H1 (cell line): Measurements from ENCODE around the gene ASCC1. TPM values are rescaled to one million over a fixed set of nuclear protein-coding genes. Genes with fewer than 3 reads are reported as not detected.
"Not testable (repeated sequence)": the region's sequence is repeated elsewhere in the genome, so short reads cannot be mapped to it uniquely, and the experiment has no call there.

Source experiments
- CTCF ChIA-PET: fragments of 300-600 bp; sonication (Branson Sonifier 250); formaldehyde crosslinking; loops from one replicate; lab custom pipeline; 2021; ENCODE audit not compliant: partially characterized antibody; lab: Charles Lee
- POLR2A ChIA-PET: fragments of 300-600 bp; sonication (Branson Sonifier 250); formaldehyde crosslinking; loops from one replicate; lab custom pipeline; 2021; ENCODE audit warnings: inconsistent platforms; ENCODE audit not compliant: partially characterized antibody; lab: Charles Lee
- DNase-seq, 2 experiments: peaks; one replicate each; pipeline versions ENCODE4 v3.0.0 to v3.0.0-alpha.2; 2010 to 2022; ENCODE audit warnings: low spot score in 2 of 2, low read depth in 1 of 2, mixed read lengths in 1 of 2
- FAIRE-seq: peaks from 2 replicates; lab custom pipeline; 2011; peaks lifted over from hg19 to GRCh38; lab: Jason Lieb, UNC
- H2AFZ ChIP-seq: 2 replicates; pipeline ENCODE4 v1.8.1; 2012; ENCODE audit warnings: low read length, inconsistent platforms
- H2AK5ac ChIP-seq: 2 replicates; pipeline ENCODE4 v1.6.1; 2013; ENCODE audit warnings: low read depth, low read length
- H2BK120ac ChIP-seq: replicated peaks from 2 replicates; pipeline ENCODE3; 2013; ENCODE audit warnings: low read depth, low read length, inconsistent platforms
- H2BK12ac ChIP-seq: 2 replicates; pipeline ENCODE4 v1.6.1; 2013; ENCODE audit warnings: low read depth, low read length
- H2BK15ac ChIP-seq: 2 replicates; pipeline ENCODE4 v1.6.1; 2013; ENCODE audit warnings: low read length
- H2BK20ac ChIP-seq: 2 replicates; pipeline ENCODE4 v1.6.1; 2013; ENCODE audit warnings: low read length
- H2BK5ac ChIP-seq: 2 replicates; pipeline ENCODE4 v1.6.1; 2013; ENCODE audit warnings: low read depth, low read length
- H3K14ac ChIP-seq: 2 replicates; pipeline ENCODE4 v1.6.1; 2013; ENCODE audit warnings: inconsistent platforms; ENCODE audit not compliant: insufficient read length
- H3K18ac ChIP-seq: 2 replicates; pipeline ENCODE4 v1.6.1; 2013; ENCODE audit warnings: low read length; ENCODE audit errors: extremely low read depth
- H3K23ac ChIP-seq: 2 replicates; pipeline ENCODE4 v1.6.1; 2013; ENCODE audit warnings: inconsistent platforms; ENCODE audit not compliant: insufficient read length
- H3K23me2 ChIP-seq: 2 replicates; pipeline ENCODE4 v1.6.1; 2013; ENCODE audit warnings: low read depth, low read length
- H3K27ac ChIP-seq: 2 replicates; pipeline ENCODE4 v1.6.1; 2011; ENCODE audit warnings: low read depth, low read length, inconsistent platforms
- H3K27me3 ChIP-seq, 4 experiments: replicated peaks in 1 of 4; 1 replicate in 1 of 4; 2 replicates in 3 of 4; pipeline versions ENCODE4 v1.6.1 to v1.8.1; 2011 to 2013; ENCODE audit warnings: low read length in 3 of 4, mild to moderate bottlenecking in 3 of 4, inconsistent platforms in 2 of 4, mixed read lengths in 2 of 4, moderate library complexity in 1 of 4; ENCODE audit not compliant: control insufficient read depth in 3 of 4, insufficient read depth in 3 of 4; ENCODE audit errors: extremely low read depth in 1 of 4
- H3K36me3 ChIP-seq, 4 experiments: 2 replicates each; pipeline versions ENCODE4 v1.6.1 to v1.8.1; 2011 to 2013; ENCODE audit warnings: mild to moderate bottlenecking in 4 of 4, low read length in 3 of 4, moderate library complexity in 2 of 4, control low read depth in 1 of 4, inconsistent platforms in 1 of 4; ENCODE audit not compliant: insufficient read depth in 4 of 4, control insufficient read depth in 2 of 4
- H3K4ac ChIP-seq: replicated peaks from 2 replicates; pipeline ENCODE3; 2013; ENCODE audit warnings: low read length, low read depth, mixed read lengths, inconsistent platforms; ENCODE audit not compliant: insufficient read length
- H3K4me1 ChIP-seq, 4 experiments: replicated peaks in 1 of 4; 1 replicate in 1 of 4; 2 replicates in 3 of 4; pipeline versions ENCODE4 v1.6.1 to v1.8.1; 2011 to 2013; ENCODE audit warnings: low read length in 3 of 4, inconsistent platforms in 2 of 4, mixed read lengths in 1 of 4; ENCODE audit not compliant: insufficient read depth in 4 of 4, control insufficient read depth in 3 of 4
- H3K4me2 ChIP-seq, 2 experiments: 2 replicates each; pipeline versions ENCODE4 v1.6.1 to v1.8.1; 2011 to 2013; ENCODE audit warnings: low read depth in 2 of 2, low read length in 2 of 2, control low read depth in 1 of 2, inconsistent platforms in 1 of 2, mild to moderate bottlenecking in 1 of 2; ENCODE audit not compliant: insufficient read depth in 1 of 2
- H3K4me3 ChIP-seq, 4 experiments: fragments of 200-600, 300-600 bp in 1 of 4; sonication (generic), shearing (Covaris generic), sonication (Bioruptor Twin) in 1 of 4; 2 replicates each; pipeline versions ENCODE4 v1.5.1 to v1.8.1; 2011 to 2016; ENCODE audit warnings: low read length in 4 of 4, low read depth in 3 of 4, control low read depth in 2 of 4, inconsistent platforms in 2 of 4, mild to moderate bottlenecking in 2 of 4, mixed read lengths in 1 of 4, moderate library complexity in 1 of 4; ENCODE audit not compliant: insufficient read depth in 2 of 4; ENCODE audit errors: extremely low read depth in 1 of 4
- H3K56ac ChIP-seq: replicated peaks from 2 replicates; pipeline ENCODE3; 2013; ENCODE audit warnings: low read depth, mild to moderate bottlenecking, mixed read lengths, low read length, inconsistent platforms; ENCODE audit not compliant: insufficient read length
- H3K79me1 ChIP-seq: 2 replicates; pipeline ENCODE4 v1.6.1; 2013; ENCODE audit warnings: low read depth, low read length, control low read depth
- H3K79me2 ChIP-seq, 2 experiments: 2 replicates each; pipeline versions ENCODE4 v1.6.1 to v1.8.1; 2012 to 2013; ENCODE audit warnings: low read length in 2 of 2, mild to moderate bottlenecking in 2 of 2, inconsistent platforms in 1 of 2; ENCODE audit not compliant: insufficient read depth in 2 of 2, control insufficient read depth in 1 of 2
- H3K9ac ChIP-seq, 4 experiments: replicated peaks in 1 of 4; 1 replicate in 1 of 4; 2 replicates in 3 of 4; pipeline versions ENCODE4 v1.6.1 to v1.8.1; 2011 to 2013; ENCODE audit warnings: low read depth in 3 of 4, low read length in 3 of 4, control low read depth in 2 of 4, mild to moderate bottlenecking in 2 of 4, moderate library complexity in 2 of 4, inconsistent platforms in 1 of 4; ENCODE audit errors: extremely low read depth in 1 of 4
- H3K9me3 ChIP-seq, 2 experiments: 2 replicates each; pipeline versions ENCODE4 v1.6.1 to v1.8.1; 2012 to 2013; ENCODE audit warnings: mild to moderate bottlenecking in 2 of 2, moderate library complexity in 2 of 2, control low read depth in 1 of 2, inconsistent platforms in 1 of 2, low read depth in 1 of 2, low read length in 1 of 2, mixed read lengths in 1 of 2; ENCODE audit not compliant: insufficient read depth in 2 of 2
- H4K20me1 ChIP-seq, 2 experiments: replicated peaks in 1 of 2; 2 replicates each; pipeline versions ENCODE3 to v1.8.1; 2011 to 2013; ENCODE audit warnings: inconsistent platforms in 2 of 2, low read length in 2 of 2, mild to moderate bottlenecking in 1 of 2; ENCODE audit not compliant: insufficient read depth in 2 of 2, control insufficient read depth in 1 of 2
- H4K5ac ChIP-seq: 2 replicates; pipeline ENCODE4 v1.6.1; 2013; ENCODE audit warnings: low read length, low read depth, mixed read lengths, inconsistent platforms; ENCODE audit not compliant: insufficient read length
- H4K8ac ChIP-seq: 2 replicates; pipeline ENCODE4 v1.8.0; 2013; ENCODE audit warnings: mild to moderate bottlenecking, moderate library complexity, low read length, inconsistent platforms; ENCODE audit not compliant: insufficient read depth; ENCODE audit errors: extremely low read depth
- H4K91ac ChIP-seq: replicated peaks from 2 replicates; pipeline ENCODE3; 2013; ENCODE audit warnings: low read length, mixed read lengths, inconsistent platforms; ENCODE audit not compliant: insufficient read length
- WGBS, 2 experiments: shearing (Covaris generic) in 1 of 2; methylation state at CpG; one replicate each; pipeline versions ENCODE4 v1.1.6 to v1.1.7; 2013 to 2015; ENCODE audit warnings: low lambda C conversion rate in 2 of 2, mixed read lengths in 2 of 2, inconsistent platforms in 1 of 2, low coverage in 1 of 2, missing lambda C conversion rate in 1 of 2; ENCODE audit not compliant: insufficient replicate concordance in 2 of 2, insufficient coverage in 1 of 2, insufficient read length in 1 of 2; ENCODE audit errors: extremely low coverage in 1 of 2, missing lambda C conversion rate in 1 of 2; 5-methylcytosine and 5-hydroxymethylcytosine counted together
- polyA plus RNA-seq, 7 experiments: library from polyadenylated mRNA; depleted of rRNA in 3 of 7; stranded (reverse) in 5 of 7; unstranded in 2 of 7; fragments of >200 nt in 5 of 7; fragments of 200-250 nt in 2 of 7; gene quantifications; 1 replicate in 5 of 7; 2 replicates in 1 of 7; 4 replicates in 1 of 7; pipeline versions ENCODE4 v1.2.1 to v1.2.3, GENCODE V29; 2011 to 2013; ENCODE audit warnings: missing spikeins in 2 of 7, mixed read lengths in 2 of 7
- total RNA-seq: library from RNA; stranded (reverse); fragmentation: NEBNext Ultra II Directional; extraction: Animal tissue kit (Norgen Biotek cat#: 25700); gene quantifications from 2 replicates; pipeline ENCODE4 v1.2.1, GENCODE V29; 2021

ASCC1 gene
- total and polyA plus RNA-seq, 2 of the 8 experiments (the other 6 are each of a cell fraction or from before 2014, with no cell fraction given): 25.6 to 35.8 TPM

DNA sequence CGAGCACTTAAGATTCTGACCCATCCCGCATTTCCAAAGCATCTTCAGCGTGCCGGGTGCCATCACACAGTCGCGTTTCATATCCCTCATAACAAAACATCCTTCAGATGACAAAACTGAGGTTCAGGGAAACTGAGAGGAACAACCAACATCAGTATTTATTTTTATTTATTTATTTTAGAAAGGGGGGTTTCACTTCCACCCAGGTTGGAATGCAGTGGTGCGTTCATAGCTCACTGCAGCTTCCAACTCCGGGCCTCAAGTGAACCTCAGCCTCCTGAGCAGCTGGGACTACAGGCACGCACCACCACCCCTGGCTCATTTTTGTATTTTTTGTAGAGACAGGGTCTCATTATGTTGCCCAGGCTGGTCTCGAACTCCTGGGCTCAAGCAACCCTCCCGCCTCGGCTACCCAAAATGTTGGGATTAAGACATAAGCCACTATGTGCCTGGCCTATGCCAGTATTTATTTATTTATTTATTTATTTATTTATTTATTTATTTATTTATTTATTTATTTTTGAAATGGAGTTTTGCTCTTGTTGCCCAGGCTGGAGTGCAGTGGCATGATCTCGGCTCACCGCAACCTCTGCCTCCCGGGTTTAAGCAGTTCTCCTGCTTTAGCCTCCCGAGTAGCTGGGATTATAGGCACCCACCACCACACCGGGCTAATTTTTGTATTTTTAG is 33.2 kb upstream of the ASCC1 start:
- not testable (repeated sequence) for H3K4me3 ChIP-seq, H3K23ac ChIP-seq, H3K9me3 ChIP-seq, H3K14ac ChIP-seq, H3K36me3 ChIP-seq, H3K79me2 ChIP-seq, H3K27ac ChIP-seq, H3K56ac ChIP-seq, H4K5ac ChIP-seq, H2AK5ac ChIP-seq, H3K23me2 ChIP-seq, H3K27me3 ChIP-seq, H3K4ac ChIP-seq, H4K20me1 ChIP-seq, DNase-seq, H2AFZ ChIP-seq, H3K79me1 ChIP-seq, H3K9ac ChIP-seq, FAIRE-seq, H2BK15ac ChIP-seq
- POLR2A ChIA-PET: interaction anchor here (1.3 to 24.2 kb wide), 6 partner anchors 11 to 27 kb away, joined by 3 to 673 read pairs (median 14); partner anchors contain the start of gene DDIT4
- 0 out of 2 replicates have a peak overlapping the region, but pooled peaks have one; percentile 72 for H3K18ac ChIP-seq
- peak overlapping the region; percentile 96 for H2BK12ac ChIP-seq
- H4K8ac ChIP-seq: peak overlapping the region; percentile 73
- CTCF ChIA-PET: interaction anchor here (0.6 kb wide), 1 partner anchor 89 kb away, joined by 4 read pairs; no protein-coding TSS in a partner anchor
- peak overlapping the region; percentile 73 for H2BK5ac ChIP-seq
- 0 out of 2 replicates have a peak overlapping the region, but pooled peaks have one; percentile 95 for H2BK20ac ChIP-seq
- WGBS, 2 experiments: 92% methylated on average over 17 of the region's 17 CpGs; no CpG with 5 or more reads in 1 of the 2 experiments
- peak overlapping the region; percentile 2 for H2BK120ac ChIP-seq
- H4K91ac ChIP-seq: peak overlapping the region; percentile 7
- peak overlapping the region in 1 of 2 experiments; percentile 59; a peak in 1 of 4 replicates for H3K4me2 ChIP-seq
- H3K4me1 ChIP-seq: peaks cover 8 to 14% (median 12%) of the 10 kb centered on the region in 4 experiments
